ENCODE measurements around the gene PRDX3.

PRDX3 gene

GRCh38 chr10:119177708-119178371 is 772 bp downstream of the PRDX3 start:
- DNase-seq (ENCODE audit: extremely low read depth, low read depth) = no peak
- TF ChIP-seq CTCF (IDR thresholded peaks at IDR 0.05; ENCODE audit: low read depth, low read length) = no peak

GRCh38 chr10:119176166-119176565 is 2.4 kb downstream of the PRDX3 start:
- TF ChIP-seq CTCF (IDR thresholded peaks at IDR 0.05; ENCODE audit: low read depth, low read length) = no peak
- no peak for DNase-seq (ENCODE audit: extremely low read depth, low read depth)

- no peak for TF ChIP-seq CTCF (IDR thresholded peaks at IDR 0.05; ENCODE audit: low read depth, low read length)
Measured at GRCh38 chr10:119174109-119174508, 4.5 kb downstream of the PRDX3 start.

GRCh38 chr10:119167041-119167440 is 11.6 kb downstream of the PRDX3 start:
- no peak for TF ChIP-seq CTCF (IDR thresholded peaks at IDR 0.05; ENCODE audit: low read depth, low read length)
- DNase-seq (ENCODE audit: extremely low read depth, low read depth) = no peak

More at GRCh38 chr10:119174109-119174508, 4.5 kb downstream of the PRDX3 start:
- DNase-seq (ENCODE audit: extremely low read depth, low read depth) = no peak

GRCh38 chr10:119166564-119166963 is 12.0 kb downstream of the PRDX3 start:
- TF ChIP-seq CTCF (IDR thresholded peaks at IDR 0.05; ENCODE audit: low read depth, low read length) = no peak
- no peak for DNase-seq (ENCODE audit: extremely low read depth, low read depth)

GRCh38 chr10:119166118-119166500 is 12.5 kb downstream of the PRDX3 start:
- no peak for TF ChIP-seq CTCF (IDR thresholded peaks at IDR 0.05; ENCODE audit: low read depth, low read length)
- no peak for DNase-seq (ENCODE audit: extremely low read depth, low read depth)

GRCh38 chr10:119165171-119166117 is 13.2 kb downstream of the PRDX3 start, which contains the start of gene SFXN4:
TSS of gene SFXN4 (minus strand) at chr10:119165714. CDS start at chr10:119165647, 67 bp downstream.
- no peak; the same call in 1 of the 2 replicates for TF ChIP-seq CTCF (IDR thresholded peaks at IDR 0.05; ENCODE audit: low read depth, low read length)
- DNase-seq (ENCODE audit: extremely low read depth, low read depth) = no peak
